H1 (cell line): ENCODE measurements around the gene ASMTL.

Source experiments
- CTCF ChIP-seq, 3 experiments: IDR thresholded peaks; 1 replicate in 2 of 3; 2 replicates in 1 of 3; pipeline versions ENCODE4 v1.5.1 to v1.6.1; 2011; ENCODE audit warnings: low read length in 3 of 3, mild to moderate bottlenecking in 3 of 3, inconsistent platforms in 2 of 3, low read depth in 1 of 3, moderate library complexity in 1 of 3; ENCODE audit not compliant: insufficient read depth in 1 of 3; ENCODE audit errors: control extremely low read depth in 1 of 3
- EGR1 ChIP-seq: IDR thresholded peaks from 2 replicates; pipeline ENCODE4 v1.6.1; 2011; ENCODE audit warnings: low read depth, low read length, borderline replicate concordance
- EZH2 ChIP-seq: fragments of 200-600 bp; sonication (generic); IDR thresholded peaks from 2 replicates; pipeline ENCODE4 v1.7.1; 2012; ENCODE audit warnings: low read depth, mild to moderate bottlenecking, moderate library complexity, low read length, inconsistent platforms; ENCODE audit not compliant: severe bottlenecking
- MAX ChIP-seq: IDR thresholded peaks from 2 replicates; pipeline ENCODE4 v1.6.1; 2012; ENCODE audit warnings: inconsistent platforms
- POLR2A ChIP-seq, 2 experiments: IDR thresholded peaks; 1 replicate in 1 of 2; 2 replicates in 1 of 2; pipeline ENCODE4 v1.6.1; 2011; ENCODE audit warnings: low read depth in 2 of 2, low read length in 2 of 2, mild to moderate bottlenecking in 2 of 2; ENCODE audit errors: control extremely low read depth in 1 of 2
- POLR2AphosphoS5 ChIP-seq: IDR thresholded peaks from 2 replicates; pipeline ENCODE4 v1.6.1; 2011; ENCODE audit warnings: low read depth, low read length
- TAF1 ChIP-seq: IDR thresholded peaks from 2 replicates; pipeline ENCODE4 v1.6.1; 2011; ENCODE audit warnings: mild to moderate bottlenecking, low read depth, low read length
- USF2 ChIP-seq: IDR thresholded peaks from 2 replicates; pipeline ENCODE4 v1.6.1; 2011; ENCODE audit warnings: low read length, improper control_type of control experiment
- ZNF274 ChIP-seq: IDR thresholded peaks from 2 replicates; pipeline ENCODE4 v1.7.0; 2012; ENCODE audit warnings: low read length, borderline replicate concordance; ENCODE audit errors: extremely low read depth

- TF ChIP-seq POLR2A (IDR thresholded peaks at IDR 0.05; ENCODE audit: control extremely low read depth in 1 of 2, low read depth in 2 of 2, low read length in 2 of 2) (peak in 1 of 2 experiments; percentile 88; a peak in 2 of 3 replicates), ZNF274 (no peak), MAX (peak; percentile 37), POLR2AphosphoS5 (no peak; the same call in none of the 2 replicates), CTCF (IDR thresholded peaks at IDR 0.05; ENCODE audit: control extremely low read depth in 1 of 3, insufficient read depth in 1 of 3, low read depth in 1 of 3, low read length in 3 of 3) (no peak), EGR1 (no peak), TAF1 (peak; percentile 85; the same call in 1 of the 2 replicates), USF2 (no peak), EZH2 (no peak)
These were observed 60.2 kb downstream of the ASMTL start for GRCh38 chrX:1392376-1393068.
